HepG2 (cell line): Measurements from ENCODE around the gene IGLON5. TPM values are rescaled to one million over a fixed set of nuclear protein-coding genes. Genes with fewer than 3 reads are reported as not detected.

Experiments
- ETV5 ChIP-seq: IDR thresholded peaks from 2 replicates; pipeline ENCODE4 v1.6.1; 2018; ENCODE audit warnings: missing biosample characterization, missing genetic modification reagents, inconsistent platforms, borderline replicate concordance
- HHEX ChIP-seq: IDR thresholded peaks from 2 replicates; pipeline ENCODE4 v1.6.1; 2016; ENCODE audit warnings: control low read depth
- MIXL1 ChIP-seq: IDR thresholded peaks from 2 replicates; pipeline ENCODE4 v1.6.1; 2016
- NCOA5 ChIP-seq: sonication (generic); formaldehyde crosslinking; IDR thresholded peaks from 2 replicates; pipeline ENCODE4 v1.4.0; 2020; ENCODE audit warnings: missing genetic modification reagents
- POLR2A ChIP-seq, 2 experiments: IDR thresholded peaks; 2 replicates each; pipeline ENCODE4 v1.6.1; 2011; ENCODE audit warnings: low read depth in 2 of 2, low read length in 2 of 2, mild to moderate bottlenecking in 1 of 2, moderate library complexity in 1 of 2; ENCODE audit not compliant: insufficient read depth in 1 of 2
- RXRA ChIP-seq: sonication (generic); formaldehyde crosslinking; IDR thresholded peaks from 2 replicates; pipeline ENCODE4 v1.5.1; 2020; ENCODE audit warnings: missing genetic modification reagents
- RXRB ChIP-seq: IDR thresholded peaks from 2 replicates; pipeline ENCODE4 v1.6.1; 2016; ENCODE audit warnings: borderline replicate concordance, missing genetic modification reagents, missing compliant biosample characterization
- SRSF1 ChIP-seq: fragments of 200-400 bp; formaldehyde crosslinking; optimal IDR thresholded peaks from 2 replicates; pipeline ENCODE3; 2017; ENCODE audit warnings: mild to moderate bottlenecking, low read depth, low read length, moderate library complexity
- U2AF2 ChIP-seq: fragments of 200-400 bp; formaldehyde crosslinking; IDR thresholded peaks from 2 replicates; pipeline ENCODE4 v1.6.1; 2017; ENCODE audit warnings: low read depth, mild to moderate bottlenecking, low read length
- ZC3H13 ChIP-seq: sonication (generic); formaldehyde crosslinking; IDR thresholded peaks from 2 replicates; pipeline ENCODE4 v1.8.1; 2023; ENCODE audit warnings: mild to moderate bottlenecking, missing genetic modification reagents, moderate library complexity
- ZNF12 ChIP-seq: sonication (generic); formaldehyde crosslinking; IDR thresholded peaks from 2 replicates; pipeline ENCODE4 v1.5.0; 2020; ENCODE audit warnings: missing genetic modification reagents
- ZNF24 ChIP-seq: fragments of 450-650 bp; IDR thresholded peaks from 2 replicates; pipeline ENCODE4 v1.6.1; 2017; ENCODE audit warnings: antibody characterized with exemption, mild to moderate bottlenecking
- ZNF501 ChIP-seq: sonication (generic); formaldehyde crosslinking; IDR thresholded peaks from 2 replicates; pipeline ENCODE4 v1.5.1; 2020; ENCODE audit warnings: mild to moderate bottlenecking, moderate library complexity, missing genetic modification reagents
- ZNF781 ChIP-seq: sonication (generic); formaldehyde crosslinking; IDR thresholded peaks from 2 replicates; pipeline ENCODE4 v1.5.1; 2020; ENCODE audit warnings: borderline replicate concordance, mild to moderate bottlenecking, missing genetic modification reagents; ENCODE audit errors: not compliant biosample characterization
- polyA plus RNA-seq, 8 experiments: library from polyadenylated mRNA; depleted of rRNA in 3 of 8; stranded (reverse) in 7 of 8; unstranded in 1 of 8; fragments of >200 nt; fragmentation: Illumina TruSeq in 4 of 8; extraction: Trizol in 4 of 8; gene quantifications; 2 replicates each; pipeline versions ENCODE4 v1.2.1 to v1.2.3, GENCODE V29; 2011 to 2016; ENCODE audit warnings: low read depth in 4 of 8, missing spikeins in 1 of 8, mixed read lengths in 1 of 8; ENCODE audit not compliant: insufficient read depth in 1 of 8
- total RNA-seq, 5 experiments: library from RNA; depleted of rRNA; stranded (reverse); fragments of >200 nt; fragmentation: Illumina TruSeq; extraction: Trizol; gene quantifications; 2 replicates each; pipeline ENCODE4 v1.2.3, GENCODE V29; 2016; ENCODE audit warnings: low read depth in 1 of 5
- TF ChIP-seq, protein P1 (sequence below): sonication (generic); formaldehyde crosslinking; IDR thresholded peaks from 2 replicates; pipeline ENCODE4 v1.5.0; 2020; ENCODE audit warnings: missing genetic modification reagents, mild to moderate bottlenecking, borderline replicate concordance
- TF ChIP-seq, protein P2 (sequence below): sonication (generic); formaldehyde crosslinking; IDR thresholded peaks from 2 replicates; pipeline ENCODE4 v1.5.0; 2020; ENCODE audit warnings: missing genetic modification reagents, mild to moderate bottlenecking, borderline replicate concordance
- TF ChIP-seq, protein P3 (sequence below): sonication (generic); formaldehyde crosslinking; IDR thresholded peaks from 2 replicates; pipeline ENCODE4 v1.4.0; 2020; ENCODE audit warnings: missing genetic modification reagents
- TF ChIP-seq, protein P4 (sequence below): sonication (generic); formaldehyde crosslinking; IDR thresholded peaks from 2 replicates; pipeline ENCODE4 v1.4.0; 2020; ENCODE audit warnings: mild to moderate bottlenecking, missing genetic modification reagents
- TF ChIP-seq, protein P5 (sequence below): sonication (generic); formaldehyde crosslinking; IDR thresholded peaks from 2 replicates; pipeline ENCODE4 v1.4.0; 2020; ENCODE audit warnings: mild to moderate bottlenecking, missing genetic modification reagents, borderline replicate concordance
- TF ChIP-seq, protein P6 (sequence below): sonication (generic); formaldehyde crosslinking; IDR thresholded peaks from 2 replicates; pipeline ENCODE4 v1.8.0; 2022; ENCODE audit warnings: mild to moderate bottlenecking, missing genetic modification reagents, moderate library complexity

Gene IGLON5
- total and polyA plus RNA-seq, 2 of the 13 experiments (the other 11 are each of a cell fraction or from before 2014, with no cell fraction given), result 0.04 to 5.7 TPM

DNA sequence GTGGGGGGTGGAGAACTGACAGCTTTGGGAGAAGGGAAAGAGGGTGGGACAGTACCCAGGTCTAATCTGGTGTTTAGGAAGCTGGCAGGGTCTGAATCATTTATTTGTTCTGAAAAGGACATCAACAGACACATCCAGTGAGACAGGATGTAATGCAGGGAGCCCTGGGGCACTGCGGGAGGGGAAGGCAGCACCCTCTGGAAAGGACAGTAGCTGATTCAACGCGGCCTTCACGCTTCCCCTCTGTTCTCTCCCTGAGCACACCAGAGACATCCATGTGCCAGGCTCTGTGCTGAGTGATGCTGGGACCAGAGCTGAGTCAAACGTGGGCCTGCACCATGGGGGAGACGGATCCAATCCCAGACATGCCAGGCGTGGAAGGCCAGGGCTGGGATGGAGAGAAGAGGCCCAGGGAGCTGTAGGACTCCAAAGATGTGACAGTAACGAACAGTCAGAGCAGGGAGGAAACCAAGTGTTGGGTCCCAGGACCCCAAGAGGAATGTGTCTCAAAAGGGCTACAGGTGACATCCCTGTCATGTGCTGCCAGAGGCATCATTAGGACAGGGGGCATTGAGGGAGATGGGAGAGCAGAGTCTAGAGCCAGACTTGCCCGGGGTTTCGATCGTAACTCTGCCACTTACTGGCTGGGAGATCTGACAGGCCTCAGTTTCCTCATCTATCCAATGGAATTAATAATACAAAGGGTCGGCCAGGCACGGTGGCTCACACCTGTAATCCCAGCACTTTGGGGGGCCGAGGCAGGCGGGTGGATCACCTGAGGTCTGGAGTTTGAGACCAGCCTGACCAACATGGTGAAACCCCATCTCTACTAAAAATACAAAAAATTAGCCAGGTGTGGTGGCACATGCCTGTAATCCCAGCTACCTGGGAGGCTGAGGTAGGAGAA lies 53.0 kb downstream of the IGLON5 start (continued):
- TF ChIP-seq, protein P1, sequence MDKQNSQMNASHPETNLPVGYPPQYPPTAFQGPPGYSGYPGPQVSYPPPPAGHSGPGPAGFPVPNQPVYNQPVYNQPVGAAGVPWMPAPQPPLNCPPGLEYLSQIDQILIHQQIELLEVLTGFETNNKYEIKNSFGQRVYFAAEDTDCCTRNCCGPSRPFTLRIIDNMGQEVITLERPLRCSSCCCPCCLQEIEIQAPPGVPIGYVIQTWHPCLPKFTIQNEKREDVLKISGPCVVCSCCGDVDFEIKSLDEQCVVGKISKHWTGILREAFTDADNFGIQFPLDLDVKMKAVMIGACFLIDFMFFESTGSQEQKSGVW (CRISPR knock-in tag), result no peak
- TF ChIP-seq, protein P2, sequence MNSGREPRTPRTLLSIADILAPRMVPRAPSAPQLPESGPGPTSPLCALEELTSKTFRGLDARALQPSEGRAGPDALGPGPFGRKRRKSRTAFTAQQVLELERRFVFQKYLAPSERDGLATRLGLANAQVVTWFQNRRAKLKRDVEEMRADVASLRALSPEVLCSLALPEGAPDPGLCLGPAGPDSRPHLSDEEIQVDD (CRISPR knock-in tag), result no peak
- peak; percentile 36; the same call in 1 of the 2 replicates for TF ChIP-seq RXRB
- TF ChIP-seq HHEX (CRISPR knock-in tag), result no peak
- TF ChIP-seq ZNF781 (CRISPR knock-in tag), result no peak
- TF ChIP-seq POLR2A (IDR thresholded peaks at IDR 0.05; ENCODE audit: insufficient read depth in 1 of 2, low read depth in 2 of 2, low read length in 2 of 2), result peak; percentile 65 to 73
- no peak for TF ChIP-seq ZC3H13
- TF ChIP-seq U2AF2, result no peak
- TF ChIP-seq NCOA5 (CRISPR knock-in tag), result no peak
- TF ChIP-seq, protein P3, sequence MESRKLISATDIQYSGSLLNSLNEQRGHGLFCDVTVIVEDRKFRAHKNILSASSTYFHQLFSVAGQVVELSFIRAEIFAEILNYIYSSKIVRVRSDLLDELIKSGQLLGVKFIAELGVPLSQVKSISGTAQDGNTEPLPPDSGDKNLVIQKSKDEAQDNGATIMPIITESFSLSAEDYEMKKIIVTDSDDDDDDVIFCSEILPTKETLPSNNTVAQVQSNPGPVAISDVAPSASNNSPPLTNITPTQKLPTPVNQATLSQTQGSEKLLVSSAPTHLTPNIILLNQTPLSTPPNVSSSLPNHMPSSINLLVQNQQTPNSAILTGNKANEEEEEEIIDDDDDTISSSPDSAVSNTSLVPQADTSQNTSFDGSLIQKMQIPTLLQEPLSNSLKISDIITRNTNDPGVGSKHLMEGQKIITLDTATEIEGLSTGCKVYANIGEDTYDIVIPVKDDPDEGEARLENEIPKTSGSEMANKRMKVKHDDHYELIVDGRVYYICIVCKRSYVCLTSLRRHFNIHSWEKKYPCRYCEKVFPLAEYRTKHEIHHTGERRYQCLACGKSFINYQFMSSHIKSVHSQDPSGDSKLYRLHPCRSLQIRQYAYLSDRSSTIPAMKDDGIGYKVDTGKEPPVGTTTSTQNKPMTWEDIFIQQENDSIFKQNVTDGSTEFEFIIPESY, result peak; percentile 22; the same call in 1 of the 2 replicates
- TF ChIP-seq RXRA, result peak; percentile 52; the same call in 1 of the 2 replicates
- no peak for TF ChIP-seq ZNF24
- TF ChIP-seq, protein P4, sequence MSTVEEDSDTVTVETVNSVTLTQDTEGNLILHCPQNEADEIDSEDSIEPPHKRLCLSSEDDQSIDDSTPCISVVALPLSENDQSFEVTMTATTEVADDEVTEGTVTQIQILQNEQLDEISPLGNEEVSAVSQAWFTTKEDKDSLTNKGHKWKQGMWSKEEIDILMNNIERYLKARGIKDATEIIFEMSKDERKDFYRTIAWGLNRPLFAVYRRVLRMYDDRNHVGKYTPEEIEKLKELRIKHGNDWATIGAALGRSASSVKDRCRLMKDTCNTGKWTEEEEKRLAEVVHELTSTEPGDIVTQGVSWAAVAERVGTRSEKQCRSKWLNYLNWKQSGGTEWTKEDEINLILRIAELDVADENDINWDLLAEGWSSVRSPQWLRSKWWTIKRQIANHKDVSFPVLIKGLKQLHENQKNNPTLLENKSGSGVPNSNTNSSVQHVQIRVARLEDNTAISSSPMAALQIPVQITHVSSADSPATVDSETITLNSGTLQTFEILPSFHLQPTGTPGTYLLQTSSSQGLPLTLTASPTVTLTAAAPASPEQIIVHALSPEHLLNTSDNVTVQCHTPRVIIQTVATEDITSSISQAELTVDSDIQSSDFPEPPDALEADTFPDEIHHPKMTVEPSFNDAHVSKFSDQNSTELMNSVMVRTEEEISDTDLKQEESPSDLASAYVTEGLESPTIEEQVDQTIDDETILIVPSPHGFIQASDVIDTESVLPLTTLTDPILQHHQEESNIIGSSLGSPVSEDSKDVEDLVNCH (CRISPR knock-in tag), result no peak
- TF ChIP-seq, protein P5, sequence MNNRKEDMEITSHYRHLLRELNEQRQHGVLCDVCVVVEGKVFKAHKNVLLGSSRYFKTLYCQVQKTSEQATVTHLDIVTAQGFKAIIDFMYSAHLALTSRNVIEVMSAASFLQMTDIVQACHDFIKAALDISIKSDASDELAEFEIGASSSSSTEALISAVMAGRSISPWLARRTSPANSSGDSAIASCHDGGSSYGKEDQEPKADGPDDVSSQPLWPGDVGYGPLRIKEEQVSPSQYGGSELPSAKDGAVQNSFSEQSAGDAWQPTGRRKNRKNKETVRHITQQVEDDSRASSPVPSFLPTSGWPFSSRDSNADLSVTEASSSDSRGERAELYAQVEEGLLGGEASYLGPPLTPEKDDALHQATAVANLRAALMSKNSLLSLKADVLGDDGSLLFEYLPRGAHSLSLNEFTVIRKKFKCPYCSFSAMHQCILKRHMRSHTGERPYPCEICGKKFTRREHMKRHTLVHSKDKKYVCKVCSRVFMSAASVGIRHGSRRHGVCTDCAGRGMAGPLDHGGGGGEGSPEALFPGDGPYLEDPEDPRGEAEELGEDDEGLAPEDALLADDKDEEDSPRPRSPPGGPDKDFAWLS (CRISPR knock-in tag), result no peak
- peak; percentile 77; the same call in 1 of the 2 replicates for TF ChIP-seq ETV5 (CRISPR knock-in tag)
- TF ChIP-seq MIXL1 (CRISPR knock-in tag), result peak; percentile 46; the same call in 1 of the 2 replicates
- no peak for TF ChIP-seq ZNF12 (CRISPR knock-in tag)
- TF ChIP-seq, protein P6, sequence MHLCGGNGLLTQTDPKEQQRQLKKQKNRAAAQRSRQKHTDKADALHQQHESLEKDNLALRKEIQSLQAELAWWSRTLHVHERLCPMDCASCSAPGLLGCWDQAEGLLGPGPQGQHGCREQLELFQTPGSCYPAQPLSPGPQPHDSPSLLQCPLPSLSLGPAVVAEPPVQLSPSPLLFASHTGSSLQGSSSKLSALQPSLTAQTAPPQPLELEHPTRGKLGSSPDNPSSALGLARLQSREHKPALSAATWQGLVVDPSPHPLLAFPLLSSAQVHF (CRISPR knock-in tag), result no peak
- peak; percentile 1 for TF ChIP-seq SRSF1
- no peak for TF ChIP-seq ZNF501 (CRISPR knock-in tag)
